GM19463 (cell line): Measurements from ENCODE around the gene TANGO2.

Source experiments
- ATAC-seq: cut with Tn5 transposase; IDR thresholded peaks from one replicate; pipeline ENCODE4 v1.9.1; 2021; ENCODE audit warnings: mild to moderate bottlenecking, moderate library complexity; ENCODE audit not compliant: unreplicated experiment

TANGO2 gene

DNA sequence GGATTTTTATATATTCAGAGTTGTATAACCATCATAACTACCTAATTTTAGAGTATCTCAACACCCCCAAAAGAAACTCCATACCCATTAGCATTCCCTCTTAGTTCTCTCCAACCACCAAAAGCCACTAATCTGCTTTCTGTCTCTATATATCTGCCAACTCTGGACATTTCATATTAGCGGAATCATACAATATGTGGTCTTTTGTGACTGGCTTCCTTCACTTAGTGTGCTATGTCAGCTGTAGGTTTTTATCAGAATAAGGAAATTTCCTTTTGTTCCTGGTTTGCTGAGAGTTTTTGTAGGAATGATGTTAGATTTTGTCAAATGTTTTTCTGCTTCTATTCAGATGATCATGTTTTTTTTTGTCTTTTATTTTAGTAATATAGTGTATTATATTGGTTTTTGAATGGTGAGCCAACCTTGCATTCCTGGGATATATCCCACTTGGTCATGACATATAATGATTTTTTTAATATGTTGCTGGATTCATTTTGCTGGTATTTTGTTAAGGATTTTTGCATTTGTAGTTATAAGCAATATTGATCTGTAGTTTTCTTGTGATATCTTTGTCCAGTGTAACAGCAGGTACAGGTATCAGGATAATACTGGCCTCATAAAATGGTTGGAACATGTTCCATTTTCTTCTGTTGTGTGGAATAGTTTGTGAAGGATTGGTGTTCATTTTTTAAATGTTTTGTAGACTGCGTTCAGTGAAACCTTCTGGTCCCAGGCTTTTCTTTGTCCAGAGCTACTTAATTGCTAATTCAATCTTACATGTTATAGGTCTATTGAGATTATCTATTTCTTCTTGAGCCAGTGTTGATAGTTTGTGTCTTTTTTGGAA is 75.9 kb downstream of the TANGO2 start:
- ATAC-seq, result no peak

DNA sequence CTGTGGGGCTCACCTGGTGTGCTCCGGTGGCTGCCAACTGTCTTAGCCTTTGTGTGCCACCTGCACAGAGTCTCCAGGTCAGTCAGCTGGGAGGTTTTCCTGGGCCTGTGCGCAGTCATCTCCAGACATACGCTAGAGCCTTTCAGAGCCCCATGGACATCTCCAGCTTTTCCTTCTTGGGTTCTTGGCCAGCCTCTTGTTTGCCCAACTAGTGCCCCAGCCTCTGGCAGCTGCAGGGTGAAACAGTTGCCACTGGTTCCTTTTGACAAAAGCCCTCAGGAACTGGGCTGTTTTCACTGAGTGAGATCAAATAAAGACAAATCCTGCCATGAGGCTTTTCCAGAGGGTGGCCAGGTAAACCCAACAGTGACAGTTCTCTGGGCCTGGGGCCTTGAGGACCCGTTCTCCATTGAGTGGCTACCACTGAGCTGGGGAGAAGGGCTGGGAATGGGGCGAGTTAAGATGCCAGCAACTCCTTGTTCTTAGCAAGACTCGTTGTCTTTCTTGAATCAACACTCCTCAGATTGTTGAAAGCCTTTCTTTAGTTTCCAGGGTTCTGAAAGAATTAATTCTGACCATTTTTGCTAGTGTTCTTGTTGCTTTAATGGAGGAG is 78.3 kb downstream of the TANGO2 start:
- ATAC-seq, result no peak

- no peak for ATAC-seq
These were observed 80.7 kb downstream of the TANGO2 start for GRCh38 chr22:20101638-20102037.

DNA sequence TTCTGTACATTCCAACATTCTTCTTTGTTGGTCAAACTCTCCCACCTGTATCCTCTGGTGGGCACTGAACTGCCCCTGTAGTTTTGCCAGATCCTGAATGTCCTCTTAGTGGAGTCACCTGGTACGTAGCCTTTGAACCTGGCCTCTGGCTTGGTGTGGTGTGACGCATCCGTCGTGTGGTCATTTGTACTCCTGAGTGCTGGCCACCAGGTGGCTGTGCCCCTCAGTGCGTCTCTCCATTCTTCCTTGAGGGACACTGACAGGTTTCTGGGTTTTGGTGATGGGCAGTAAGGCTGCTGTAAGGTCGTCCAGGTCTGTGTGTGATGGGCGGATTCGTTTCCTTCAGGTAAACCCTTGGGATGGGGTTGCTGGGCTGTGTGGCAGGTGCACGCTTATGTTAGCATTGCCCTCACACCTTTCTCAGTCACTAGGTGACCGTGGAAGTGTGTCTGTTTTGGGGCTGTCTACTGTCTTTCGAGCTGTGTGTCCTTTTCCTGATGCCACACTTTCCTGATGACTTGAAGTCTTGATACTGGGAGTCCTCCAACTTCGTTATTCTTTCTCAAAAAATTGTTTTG is 81.4 kb downstream of the TANGO2 start:
- no peak for ATAC-seq

DNA sequence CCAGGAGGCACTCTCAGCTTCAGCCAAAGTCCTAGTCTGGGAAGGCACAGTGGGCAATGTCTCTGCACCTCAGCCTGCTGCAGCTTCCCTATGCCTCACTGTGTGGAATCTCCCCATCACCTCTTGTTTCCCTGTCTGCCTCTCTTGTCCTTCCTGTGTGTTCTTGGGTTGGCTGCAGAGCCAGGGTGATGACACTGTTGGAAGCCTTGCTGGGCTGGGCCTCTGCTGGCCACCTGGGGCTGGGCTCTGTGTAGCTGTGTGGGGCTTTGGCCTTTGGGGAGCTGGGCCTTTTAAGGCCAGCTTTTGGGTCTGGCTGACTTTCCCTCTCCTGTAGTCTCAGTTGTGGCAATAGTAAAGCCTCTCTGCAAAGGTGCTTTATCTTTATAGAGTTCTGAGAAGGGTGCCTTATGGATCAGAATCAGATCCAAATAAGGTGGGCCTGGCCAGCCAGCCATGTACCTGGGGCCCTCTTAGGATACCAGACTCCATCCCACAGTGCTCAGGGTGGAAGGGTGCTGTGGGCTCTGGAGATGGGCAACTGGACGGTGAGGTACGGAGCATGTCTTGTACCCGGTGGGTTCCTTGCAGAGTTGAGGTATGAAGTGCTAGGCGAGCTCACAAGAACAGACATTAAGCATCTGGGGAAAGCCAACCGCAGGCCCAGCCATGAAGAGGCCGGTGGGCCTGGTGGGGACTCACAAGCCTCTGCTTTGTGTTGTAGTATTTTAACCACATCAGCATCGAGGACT is 84.7 kb downstream of the TANGO2 start:
- no peak for ATAC-seq

DNA sequence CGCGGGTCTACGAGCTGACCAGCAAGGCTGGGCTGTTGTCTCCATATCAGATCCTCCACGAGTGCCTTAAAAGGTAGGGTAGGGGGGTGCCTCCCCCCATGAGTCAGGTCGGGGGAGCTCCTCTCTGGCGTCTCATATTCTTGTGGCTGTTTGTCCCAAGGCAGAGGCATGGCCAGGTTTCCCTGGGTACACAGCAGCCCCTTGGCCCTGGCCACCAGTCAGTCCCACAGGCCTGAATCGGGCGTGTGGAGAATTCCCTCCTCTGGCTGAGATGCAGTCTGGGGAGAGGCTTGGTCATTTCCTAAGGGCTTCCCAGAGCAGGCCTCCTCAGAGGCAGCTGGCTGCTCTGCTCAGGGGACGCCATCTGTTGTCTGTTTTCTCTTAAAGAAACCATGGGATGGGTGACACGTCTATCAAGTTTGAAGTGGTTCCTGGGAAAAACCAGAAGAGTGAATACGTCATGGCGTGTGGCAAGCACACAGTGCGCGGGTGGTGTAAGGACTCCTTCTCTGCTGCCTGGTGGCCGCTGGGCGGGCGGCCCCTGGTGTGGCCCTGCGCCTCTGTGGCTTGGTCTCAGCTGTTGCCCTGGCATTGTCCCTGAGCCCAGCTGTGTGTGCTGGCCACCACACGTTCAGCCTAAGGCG is 85.4 kb downstream of the TANGO2 start:
- no peak for ATAC-seq

DNA sequence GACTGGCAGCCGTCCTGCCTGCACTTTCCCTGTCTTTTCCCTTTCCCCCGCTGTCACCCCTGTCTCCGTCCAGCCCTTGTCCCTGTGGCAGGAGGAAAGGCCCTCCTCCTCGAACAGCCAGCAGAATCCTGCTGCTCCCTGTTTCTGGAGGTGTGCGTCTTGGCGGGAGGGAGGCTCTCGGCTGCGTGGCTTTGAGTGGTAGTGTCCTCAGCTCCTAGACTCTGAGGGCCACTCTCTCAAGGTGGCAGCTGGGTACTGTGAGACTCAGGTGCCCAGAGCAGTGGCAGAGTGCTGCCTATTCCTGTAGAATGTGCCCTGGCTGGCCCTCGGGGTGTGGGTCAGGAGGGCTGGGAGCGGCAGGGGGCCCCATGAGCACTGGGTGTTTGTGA is 85.9 kb downstream of the TANGO2 start:
- ATAC-seq, result no peak

DNA sequence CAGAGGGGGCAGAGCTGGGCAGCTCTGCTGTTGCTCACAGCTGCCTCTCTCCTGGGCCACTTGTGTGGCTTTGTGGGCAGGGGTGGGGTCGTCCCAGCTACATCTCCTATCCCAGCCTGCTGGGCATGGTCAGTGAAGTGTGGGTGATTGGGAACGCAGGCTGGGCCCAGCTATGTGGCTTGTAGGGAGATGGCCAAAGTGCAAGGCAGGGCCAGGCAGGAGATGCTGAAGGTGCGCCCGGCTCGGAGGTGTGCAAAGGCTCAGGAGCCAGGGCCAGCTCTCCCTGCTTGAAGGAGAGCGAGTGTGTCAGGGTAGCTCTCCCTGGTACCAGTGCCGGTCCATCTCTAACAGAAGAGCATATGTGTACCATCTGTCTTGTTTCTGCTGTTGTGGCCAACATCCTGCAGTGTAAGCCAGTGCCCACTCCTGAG is 86.6 kb downstream of the TANGO2 start:
- no peak for ATAC-seq

DNA sequence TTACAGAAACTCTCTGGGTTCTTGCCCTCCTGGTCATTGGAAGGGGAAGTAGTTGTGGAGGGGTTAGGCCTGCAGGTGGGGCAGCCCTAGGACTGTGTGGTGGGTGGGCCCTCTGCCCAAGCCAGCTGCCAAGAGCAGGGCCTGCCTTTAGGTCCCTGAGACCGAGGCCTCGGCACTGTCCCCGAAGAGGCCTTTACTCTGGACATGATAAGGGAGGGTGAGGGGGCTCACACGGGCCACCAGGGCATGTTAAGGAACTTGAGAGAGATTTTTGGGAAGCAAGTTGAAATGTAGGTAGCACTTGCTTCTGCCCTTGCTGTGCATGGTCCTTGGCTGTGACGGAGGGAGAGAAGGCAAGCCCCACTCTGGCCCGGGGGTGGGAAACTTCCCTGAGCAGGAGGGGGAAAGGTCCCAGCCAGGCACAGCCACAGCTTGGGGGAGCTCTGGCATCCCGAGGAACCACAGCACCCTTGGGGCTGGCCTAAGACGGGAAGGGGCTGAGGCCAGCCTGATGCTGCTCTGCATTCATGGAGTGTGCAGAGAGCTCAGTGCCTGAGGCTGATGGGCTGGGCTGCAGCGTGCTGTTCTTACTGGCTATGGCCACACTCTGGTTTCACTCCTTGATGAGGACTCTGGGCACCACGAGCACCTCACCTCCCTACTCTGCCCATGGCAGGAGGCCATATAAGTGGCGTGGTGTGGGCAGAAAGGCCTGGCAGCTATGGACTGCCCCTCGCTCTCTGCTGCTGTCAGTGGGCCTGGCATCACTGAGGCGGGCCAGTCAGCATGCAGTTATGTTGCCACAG is 87.2 kb downstream of the TANGO2 start:
- no peak for ATAC-seq

DNA sequence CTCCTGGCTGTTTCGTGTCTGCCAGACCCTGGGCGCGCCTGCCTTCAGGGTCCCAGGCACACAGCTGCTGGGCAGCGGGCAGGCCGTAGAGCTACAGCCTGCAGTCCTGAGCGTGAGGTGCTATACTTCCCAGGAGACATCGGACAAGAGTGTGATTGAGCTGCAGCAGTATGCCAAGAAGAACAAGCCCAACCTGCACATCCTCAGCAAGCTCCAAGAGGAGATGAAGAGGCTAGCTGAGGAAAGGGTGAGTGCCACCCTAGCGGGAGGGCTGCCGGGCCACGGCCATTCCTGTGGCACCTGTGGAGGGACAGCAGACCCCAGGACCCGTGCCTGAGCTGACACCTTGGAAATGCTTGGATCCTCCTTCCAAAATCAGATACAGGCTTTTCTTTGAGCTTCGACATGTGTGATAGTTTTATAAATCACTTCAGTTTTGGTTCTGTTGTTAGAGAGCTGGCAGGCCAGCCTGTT is 87.9 kb downstream of the TANGO2 start:
- no peak for ATAC-seq

DNA sequence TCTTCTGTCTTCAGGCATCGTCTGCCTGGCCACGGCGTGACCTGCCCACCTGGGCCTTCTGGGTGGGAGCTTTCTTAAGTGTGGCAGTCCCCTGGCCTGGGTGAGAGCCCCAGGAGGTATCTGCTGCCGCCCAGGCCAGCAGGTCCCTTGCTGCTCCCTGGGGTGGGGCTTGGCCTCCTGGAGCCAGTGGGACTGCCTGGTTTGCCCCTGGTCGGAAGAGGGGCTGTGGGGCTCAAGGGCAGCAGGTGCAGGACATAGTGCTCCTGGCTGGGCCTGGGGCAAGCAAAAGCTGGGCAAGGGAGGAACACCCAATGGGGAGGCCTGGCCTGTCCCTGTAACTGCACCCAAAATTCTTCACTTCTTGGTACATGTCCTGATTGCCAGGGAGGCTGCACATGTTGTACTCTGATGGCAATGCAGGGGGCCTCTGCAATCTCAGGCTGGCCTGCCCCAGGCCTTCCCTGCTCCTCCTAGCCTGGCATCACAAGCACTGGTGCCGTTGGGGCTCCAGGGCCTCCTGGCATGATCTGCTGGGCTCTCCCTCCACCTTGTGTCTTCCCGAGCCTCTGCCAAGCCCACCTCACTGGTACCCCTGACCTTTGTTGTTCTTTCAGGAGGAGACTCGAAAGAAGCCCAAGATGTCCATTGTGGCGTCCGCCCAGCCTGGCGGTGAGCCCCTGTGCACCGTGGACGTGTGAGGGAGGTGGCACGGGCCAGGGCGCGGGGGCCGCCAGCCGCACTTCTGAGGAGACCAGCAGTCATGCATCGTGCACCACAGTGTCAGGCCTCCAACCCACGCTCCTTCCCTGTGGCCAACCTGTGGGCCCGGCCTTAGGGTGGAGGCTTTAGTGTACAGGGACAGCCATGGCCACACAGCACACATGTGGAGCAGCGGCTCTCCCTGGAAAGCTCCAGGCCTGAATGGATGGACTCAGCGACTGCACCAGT is 88.8 kb downstream of the TANGO2 start:
- no peak for ATAC-seq

GRCh38 chr22:20110359-20110985 is 89.6 kb downstream of the TANGO2 start:
- ATAC-seq, result no peak

DNA sequence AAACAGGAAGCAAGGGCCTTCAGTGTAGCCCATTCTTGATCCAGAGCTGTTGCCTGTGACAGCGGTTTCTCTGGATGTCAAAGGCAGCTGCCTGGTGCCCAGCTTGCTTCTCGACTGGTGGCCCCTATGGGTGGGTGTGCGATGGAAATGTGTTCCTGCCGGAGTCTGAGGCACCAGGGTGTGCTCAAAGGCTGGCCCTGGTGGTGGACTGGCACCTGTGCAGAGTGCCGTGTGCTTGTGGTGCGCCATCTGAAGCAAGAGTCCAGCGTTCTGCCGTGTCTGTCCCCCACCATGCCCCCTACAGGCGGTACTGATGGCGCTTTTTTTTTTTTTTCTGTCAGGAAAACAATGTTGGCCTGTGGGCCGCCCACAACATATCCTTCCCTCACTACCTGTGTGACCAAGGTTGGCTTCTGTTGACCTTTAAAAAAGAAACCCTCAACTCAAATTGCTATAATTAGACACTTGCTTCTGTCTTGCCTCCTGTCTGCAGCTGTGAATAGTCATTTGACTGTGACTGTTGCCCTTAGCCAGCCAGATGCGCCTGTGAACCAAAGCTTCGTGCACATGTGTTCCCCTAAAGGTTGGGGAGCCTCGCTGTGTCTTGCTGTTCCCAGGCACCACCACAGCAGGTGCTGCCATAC is 90.3 kb downstream of the TANGO2 start:
- no peak for ATAC-seq

- no peak for ATAC-seq
These were observed 91.0 kb downstream of the TANGO2 start for GRCh38 chr22:20111689-20112622.

DNA sequence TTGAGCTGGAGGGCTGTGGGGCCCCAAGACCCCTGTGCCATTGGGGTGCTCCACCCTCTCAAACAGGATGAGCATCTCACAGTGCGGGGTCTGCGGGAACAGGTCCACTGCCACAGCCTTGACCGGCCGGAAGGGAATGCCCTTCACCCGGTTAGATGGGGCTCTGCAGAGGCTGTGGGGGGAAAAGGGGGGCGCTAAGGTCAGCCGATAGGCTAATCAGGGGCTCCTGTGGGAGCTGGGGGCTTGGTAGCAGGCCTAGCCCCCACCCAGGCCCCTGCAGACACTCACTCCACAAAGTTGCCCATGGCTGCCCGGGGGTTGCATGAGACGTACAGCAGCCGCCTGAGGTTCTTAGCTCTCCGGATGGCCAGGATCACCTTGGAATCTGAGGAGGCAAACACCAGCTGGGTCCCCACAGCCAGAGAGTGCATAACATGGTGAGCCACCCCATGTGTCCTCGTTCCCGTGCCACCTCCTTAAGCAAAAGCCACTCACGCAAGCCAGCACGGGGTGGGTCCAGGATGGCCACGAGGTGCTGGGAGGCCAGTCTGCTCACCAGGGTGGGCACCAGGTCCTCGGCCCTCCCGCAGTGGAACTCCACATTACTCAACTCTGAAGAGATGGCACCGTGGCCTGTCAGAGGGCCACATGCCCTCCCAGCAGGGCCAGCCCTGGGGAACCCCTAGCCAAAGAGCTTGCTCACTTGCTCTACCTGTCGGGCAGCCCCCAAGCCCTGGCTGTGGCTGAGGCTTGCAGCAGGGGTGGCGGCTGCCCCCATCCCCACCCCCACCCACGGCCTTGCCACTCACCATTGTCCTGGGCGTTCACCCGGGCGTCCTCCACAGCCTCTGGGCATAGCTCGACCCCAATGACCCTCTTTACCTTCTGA is 92.0 kb downstream of the TANGO2 start:
- ATAC-seq, result no peak
